Endothelial cell of umbilical vein (primary cell): ENCODE measurements around the gene SPO11. TPM values are rescaled to one million over a fixed set of nuclear protein-coding genes. Genes with fewer than 3 reads are reported as not detected.
A peak's percentile ranks its signal among the peaks of the same experiment; 100 is the strongest.

Experiments
- BruUV-seq: library from RNA; stranded (reverse); fragments of 400-500 nt; replicated peaks from 2 replicates; lab custom pipeline; 2021; lab: Mats Ljungman, UMichigan
- CTCF ChIA-PET: fragments of 300-600, 350-600 bp; sonication (Branson Sonifier 250); formaldehyde crosslinking; loops from one replicate; lab custom pipeline; 2021; ENCODE audit warnings: antibody characterized with exemption, inconsistent platforms; lab: Charles Lee
- POLR2A ChIA-PET: fragments of 300-600, 350-600 bp; sonication (Branson Sonifier 250); formaldehyde crosslinking; loops from one replicate; lab custom pipeline; 2021; ENCODE audit warnings: antibody characterized with exemption, inconsistent platforms; lab: Charles Lee
- DNase-seq: peaks from one replicate; pipeline ENCODE4 v3.0.0-alpha.2; 2011; ENCODE audit warnings: low read depth, low spot score
- FAIRE-seq: peaks from 2 replicates; lab custom pipeline; 2011; peaks lifted over from hg19 to GRCh38; lab: Jason Lieb, UNC
- H2AFZ ChIP-seq: 2 replicates; pipeline ENCODE4 v1.6.0; 2012; ENCODE audit warnings: low read depth, low read length, control low read depth, inconsistent platforms
- H3K27ac ChIP-seq: 2 replicates; pipeline ENCODE4 v1.5.1; 2011; ENCODE audit warnings: low read depth, mild to moderate bottlenecking, control low read depth, low read length, moderate library complexity; ENCODE audit not compliant: insufficient read depth
- H3K27me3 ChIP-seq, 2 experiments: 2 replicates each; pipeline versions ENCODE4 v1.6.0 to v1.6.1; 2011; ENCODE audit warnings: low read length in 2 of 2, mixed read lengths in 1 of 2; ENCODE audit not compliant: control insufficient read depth in 2 of 2, insufficient read depth in 2 of 2
- H3K36me3 ChIP-seq, 2 experiments: 2 replicates in 1 of 2; 3 replicates in 1 of 2; pipeline ENCODE4 v1.5.1; 2011; ENCODE audit warnings: low read length in 2 of 2, mild to moderate bottlenecking in 1 of 2, moderate library complexity in 1 of 2; ENCODE audit not compliant: control insufficient read depth in 2 of 2, insufficient read depth in 2 of 2; ENCODE audit errors: extremely low read depth in 1 of 2
- H3K4me1 ChIP-seq: 3 replicates; pipeline ENCODE4 v1.5.1; 2011; ENCODE audit warnings: mild to moderate bottlenecking, low read length; ENCODE audit not compliant: control insufficient read depth, insufficient read depth; ENCODE audit errors: extremely low read depth
- H3K4me2 ChIP-seq: 2 replicates; pipeline ENCODE4 v1.6.1; 2011; ENCODE audit warnings: low read length, control low read depth, mixed read lengths; ENCODE audit not compliant: insufficient read depth
- H3K4me3 ChIP-seq, 3 experiments: fragments of 200-600 bp in 1 of 3; sonication (generic), shearing (Covaris generic) in 1 of 3; replicated peaks in 1 of 3; 2 replicates each; pipeline ENCODE4 v1.5.1; 2011 to 2016; ENCODE audit warnings: control low read depth in 3 of 3, low read length in 3 of 3, mild to moderate bottlenecking in 2 of 3, inconsistent platforms in 1 of 3, low read depth in 1 of 3, moderate library complexity in 1 of 3; ENCODE audit not compliant: insufficient read depth in 1 of 3
- H3K79me2 ChIP-seq: 2 replicates; pipeline ENCODE4 v1.6.0; 2012; ENCODE audit warnings: low read length, inconsistent platforms; ENCODE audit not compliant: control insufficient read depth, insufficient read depth
- H3K9ac ChIP-seq: replicated peaks from 2 replicates; pipeline ENCODE3; 2011; ENCODE audit warnings: low read length, control low read depth; ENCODE audit not compliant: insufficient read depth; ENCODE audit errors: extremely low read depth
- H3K9me1 ChIP-seq: replicated peaks from 3 replicates; pipeline ENCODE4 v1.6.0; 2011; ENCODE audit warnings: mild to moderate bottlenecking, low read length; ENCODE audit not compliant: control insufficient read depth, insufficient read depth; ENCODE audit errors: extremely low read depth
- H3K9me3 ChIP-seq: replicated peaks from 2 replicates; pipeline ENCODE4 v1.5.1; 2012; ENCODE audit warnings: low read length, inconsistent platforms; ENCODE audit not compliant: control insufficient read depth, insufficient read depth
- H4K20me1 ChIP-seq: replicated peaks from 2 replicates; pipeline ENCODE3; 2011; ENCODE audit warnings: mild to moderate bottlenecking, low read length; ENCODE audit not compliant: control insufficient read depth, insufficient read depth; ENCODE audit errors: extremely low read depth
- CTCF ChIP-seq, 2 donors: IDR thresholded peaks; 1 replicate in 1 of 2; 2 replicates in 1 of 2; pipeline ENCODE4 v1.5.1; 2011; ENCODE audit warnings: low read length in 2 of 2, mild to moderate bottlenecking in 2 of 2, moderate library complexity in 2 of 2, control low read depth in 1 of 2, inconsistent platforms in 1 of 2, low read depth in 1 of 2; ENCODE audit not compliant: insufficient read depth in 1 of 2; ENCODE audit errors: extremely low read depth in 1 of 2
- EZH2 ChIP-seq: IDR thresholded peaks from 2 replicates; pipeline ENCODE4 v1.6.1; 2012; ENCODE audit warnings: borderline replicate concordance, low read depth, mild to moderate bottlenecking, moderate library complexity, low read length, inconsistent platforms; ENCODE audit not compliant: severe bottlenecking
- FOS ChIP-seq: IDR thresholded peaks from 2 replicates; pipeline ENCODE4 v1.6.1; 2011; ENCODE audit warnings: mild to moderate bottlenecking, low read length, moderate library complexity, borderline replicate concordance; ENCODE audit not compliant: insufficient read depth
- GATA2 ChIP-seq: IDR thresholded peaks from 2 replicates; pipeline ENCODE4 v1.7.0; 2011; ENCODE audit warnings: low read depth, mild to moderate bottlenecking, moderate library complexity, mixed read lengths, low read length; ENCODE audit not compliant: insufficient read length, insufficient read depth
- JUN ChIP-seq: IDR thresholded peaks from 2 replicates; pipeline ENCODE4 v1.6.1; 2011; ENCODE audit warnings: borderline replicate concordance, low read depth; ENCODE audit not compliant: insufficient read length, insufficient read depth
- MAX ChIP-seq: IDR thresholded peaks from 2 replicates; pipeline ENCODE4 v1.6.1; 2011; ENCODE audit not compliant: insufficient read depth, insufficient read length
- MYC ChIP-seq: IDR thresholded peaks from one replicate; pipeline ENCODE4 v1.6.1; 2011; ENCODE audit warnings: mild to moderate bottlenecking, low read depth, low read length
- POLR2A ChIP-seq: IDR thresholded peaks from 2 replicates; pipeline ENCODE4 v1.6.1; 2012; ENCODE audit warnings: low read depth, mild to moderate bottlenecking, control low read depth, low read length
- POLR2AphosphoS5 ChIP-seq: IDR thresholded peaks from 2 replicates; pipeline ENCODE4 v1.6.1; 2012; ENCODE audit warnings: low read depth, mild to moderate bottlenecking, control low read depth, low read length, moderate library complexity; ENCODE audit not compliant: insufficient read depth
- dilution Hi-C: fragments of 300-500 bp; cut with MboI; formaldehyde crosslinking; loops from one replicate; pipeline ENCODE4 v1.15.0; 2019; ENCODE audit warnings: low sequenced_read_pairs; ENCODE audit not compliant: extremely low pct_ligation_motif_present
- intact Hi-C: fragments of 100-400 bp; cut with micrococcal nuclease; formaldehyde crosslinking; loops from one replicate; pipeline ENCODE4 v1.10.0; 2022
- polyA plus RNA-seq, 4 experiments: library from polyadenylated mRNA; depleted of rRNA in 3 of 4; stranded (reverse) in 3 of 4; unstranded in 1 of 4; fragments of >200 nt; gene quantifications; 2 replicates each; pipeline versions ENCODE4 v1.2.1 to v1.2.3, GENCODE V29; 2011 to 2012; ENCODE audit warnings: missing spikeins in 1 of 4
- total RNA-seq: library from RNA; stranded (reverse); gene quantifications from 2 replicates; pipeline ENCODE4 v1.2.3, GENCODE V29; 2021

Gene SPO11
- total and polyA plus RNA-seq, 2 donors (not counting 3 experiments of a cell fraction or from before 2014, with no cell fraction given), result not detected

- BruUV-seq, result no TSS peak
- intact Hi-C loops, result loop anchor here (1.0 to 10.0 kb wide), 2 partner anchors 87 to 326 kb away; partner anchors contain the start of gene PMEPA1
- peak; percentile 37 for FAIRE-seq
These were observed 59.5 kb downstream of the SPO11 start for GRCh38 chr20:57388953-57389694.

More at GRCh38 chr20:57388953-57389694, 59.5 kb downstream of the SPO11 start:
- Histone ChIP-seq H2AFZ (peak overlapping the region; percentile 91), H3K9me1 (no peaks in the 10 kb centered on the region), H3K27ac (peak overlapping the region; percentile 44), H3K9me3 (no peaks in the 10 kb centered on the region), H3K79me2 (peaks cover 15% of the 10 kb centered on the region), H3K4me3 (peak overlapping the region in 1 of 3 experiments; percentile 20), H3K4me1 (peaks cover 16% of the 10 kb centered on the region), H4K20me1 (no peaks in the 10 kb centered on the region), H3K27me3 (no peaks in the 10 kb centered on the region), H3K36me3 (peaks cover 0 to 8% of the 10 kb centered on the region in 2 experiments), H3K4me2 (peak overlapping the region; percentile 50), H3K9ac (no peak overlapping the region)
- DNase-seq, result peak; percentile 45
- dilution Hi-C loops, result no loop called here
- TF ChIP-seq POLR2A (no peak), EZH2 (no peak), POLR2AphosphoS5 (no peak), MYC (no peak), GATA2 (no peak), CTCF (IDR thresholded peaks at IDR 0.05; ENCODE audit: extremely low read depth in 1 of 2, insufficient read depth in 1 of 2, low read depth in 1 of 2, low read length in 2 of 2) (peak; percentile 15 to 36), JUN (no peak), FOS (no peak), MAX (peak; percentile 20)
- CTCF ChIA-PET, result interaction anchor here (0.7 to 3.2 kb wide), 5 partner anchors 29 to 834 kb away, joined by 3 to 8 read pairs (median 5); no protein-coding TSS in a partner anchor
- POLR2A ChIA-PET, result no interaction called here
